Measurements from ENCODE around the gene PDS5B. TPM values are rescaled to one million over a fixed set of nuclear protein-coding genes. Genes with fewer than 3 reads are reported as not detected.
A peak's percentile ranks its signal among the peaks of the same experiment; 100 is the strongest.
"Not testable (repeated sequence)": the region's sequence is repeated elsewhere in the genome, so short reads cannot be mapped to it uniquely, and the experiment has no call there.

Gene PDS5B, protein sequence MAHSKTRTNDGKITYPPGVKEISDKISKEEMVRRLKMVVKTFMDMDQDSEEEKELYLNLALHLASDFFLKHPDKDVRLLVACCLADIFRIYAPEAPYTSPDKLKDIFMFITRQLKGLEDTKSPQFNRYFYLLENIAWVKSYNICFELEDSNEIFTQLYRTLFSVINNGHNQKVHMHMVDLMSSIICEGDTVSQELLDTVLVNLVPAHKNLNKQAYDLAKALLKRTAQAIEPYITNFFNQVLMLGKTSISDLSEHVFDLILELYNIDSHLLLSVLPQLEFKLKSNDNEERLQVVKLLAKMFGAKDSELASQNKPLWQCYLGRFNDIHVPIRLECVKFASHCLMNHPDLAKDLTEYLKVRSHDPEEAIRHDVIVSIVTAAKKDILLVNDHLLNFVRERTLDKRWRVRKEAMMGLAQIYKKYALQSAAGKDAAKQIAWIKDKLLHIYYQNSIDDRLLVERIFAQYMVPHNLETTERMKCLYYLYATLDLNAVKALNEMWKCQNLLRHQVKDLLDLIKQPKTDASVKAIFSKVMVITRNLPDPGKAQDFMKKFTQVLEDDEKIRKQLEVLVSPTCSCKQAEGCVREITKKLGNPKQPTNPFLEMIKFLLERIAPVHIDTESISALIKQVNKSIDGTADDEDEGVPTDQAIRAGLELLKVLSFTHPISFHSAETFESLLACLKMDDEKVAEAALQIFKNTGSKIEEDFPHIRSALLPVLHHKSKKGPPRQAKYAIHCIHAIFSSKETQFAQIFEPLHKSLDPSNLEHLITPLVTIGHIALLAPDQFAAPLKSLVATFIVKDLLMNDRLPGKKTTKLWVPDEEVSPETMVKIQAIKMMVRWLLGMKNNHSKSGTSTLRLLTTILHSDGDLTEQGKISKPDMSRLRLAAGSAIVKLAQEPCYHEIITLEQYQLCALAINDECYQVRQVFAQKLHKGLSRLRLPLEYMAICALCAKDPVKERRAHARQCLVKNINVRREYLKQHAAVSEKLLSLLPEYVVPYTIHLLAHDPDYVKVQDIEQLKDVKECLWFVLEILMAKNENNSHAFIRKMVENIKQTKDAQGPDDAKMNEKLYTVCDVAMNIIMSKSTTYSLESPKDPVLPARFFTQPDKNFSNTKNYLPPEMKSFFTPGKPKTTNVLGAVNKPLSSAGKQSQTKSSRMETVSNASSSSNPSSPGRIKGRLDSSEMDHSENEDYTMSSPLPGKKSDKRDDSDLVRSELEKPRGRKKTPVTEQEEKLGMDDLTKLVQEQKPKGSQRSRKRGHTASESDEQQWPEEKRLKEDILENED (N-terminal part only)
- polyA plus RNA-seq (2013, experiment 1 of 2; ENCODE audit: insufficient read length) = 14.4 TPM
- 15.8 TPM for polyA plus RNA-seq (2013, experiment 2 of 2; ENCODE audit: insufficient read length)

DNA sequence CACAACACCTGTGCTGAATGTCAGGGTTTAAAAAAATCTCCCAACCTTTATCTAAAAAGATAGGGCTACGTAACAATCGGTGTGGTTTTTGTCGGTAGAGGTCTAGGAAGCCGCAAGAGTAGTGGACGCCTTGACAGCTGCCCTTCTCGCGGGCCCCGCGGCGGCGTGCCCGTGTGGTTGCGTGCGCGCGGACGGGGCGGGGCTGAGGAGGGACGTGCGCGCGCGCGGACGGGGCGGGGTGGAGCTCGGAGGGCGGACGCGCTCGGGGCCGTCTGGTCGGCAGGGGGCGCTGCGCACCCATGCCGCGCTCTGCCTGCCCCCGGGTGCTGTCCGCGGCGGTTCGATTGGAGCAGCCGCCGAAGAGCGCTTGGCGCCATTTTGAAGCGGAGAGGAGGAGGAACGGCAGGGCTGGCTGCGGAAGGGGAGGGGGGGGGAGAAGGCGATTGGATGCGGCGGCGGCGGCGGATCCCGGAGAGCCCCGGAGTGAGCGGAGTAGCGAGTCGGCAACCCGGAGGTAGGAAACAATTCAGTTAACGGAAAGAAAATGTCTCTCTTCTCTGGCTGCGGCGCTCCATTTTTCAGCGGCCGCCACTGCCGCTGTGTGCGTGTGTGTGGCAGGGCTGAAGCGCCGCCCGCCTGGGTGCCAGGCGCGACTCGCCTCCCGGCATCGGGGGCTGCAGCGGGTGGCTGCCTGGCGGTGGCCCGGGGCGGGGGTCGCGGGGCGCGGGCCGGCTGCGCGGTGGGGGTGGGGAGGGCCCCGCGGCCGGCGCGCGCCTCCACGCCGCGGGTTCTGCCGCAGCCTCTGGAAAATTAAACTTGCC lies at the start of gene PDS5B:
PDS5B (plus strand) TSS at position 373 of the 821 bp plus-strand sequence. CDS start 62,321 bp downstream, outside the sequence.
- peak; percentile 97 for DNase-seq

DNA sequence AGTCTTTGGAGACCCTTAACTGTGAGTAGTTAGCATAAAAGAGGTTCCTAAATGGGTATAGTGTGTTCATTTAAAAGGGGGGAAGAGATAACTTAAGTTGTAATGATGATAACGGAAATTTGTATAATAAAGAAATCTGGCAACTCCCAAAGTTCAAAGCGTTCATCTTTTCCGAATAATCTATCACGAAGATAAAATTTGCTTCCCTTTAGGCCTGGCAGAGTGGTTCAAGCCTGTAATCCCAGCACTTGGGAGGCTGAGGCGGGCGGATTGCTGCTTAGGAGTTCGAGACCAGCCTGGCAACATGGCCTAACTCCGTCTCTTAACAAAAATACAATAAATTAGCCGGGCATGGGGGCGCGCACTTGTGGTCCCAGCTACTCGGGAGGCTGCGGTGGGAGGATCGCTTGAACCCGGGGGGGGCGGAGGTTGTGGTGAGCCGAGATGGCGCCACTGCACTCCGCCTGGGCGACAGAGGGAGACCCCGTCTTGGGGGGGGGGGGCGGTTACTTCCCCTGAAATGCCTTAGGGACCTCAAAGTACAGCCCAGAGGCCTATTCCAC lies 48.6 kb upstream of the PDS5B start:
- no peak for DNase-seq

DNA sequence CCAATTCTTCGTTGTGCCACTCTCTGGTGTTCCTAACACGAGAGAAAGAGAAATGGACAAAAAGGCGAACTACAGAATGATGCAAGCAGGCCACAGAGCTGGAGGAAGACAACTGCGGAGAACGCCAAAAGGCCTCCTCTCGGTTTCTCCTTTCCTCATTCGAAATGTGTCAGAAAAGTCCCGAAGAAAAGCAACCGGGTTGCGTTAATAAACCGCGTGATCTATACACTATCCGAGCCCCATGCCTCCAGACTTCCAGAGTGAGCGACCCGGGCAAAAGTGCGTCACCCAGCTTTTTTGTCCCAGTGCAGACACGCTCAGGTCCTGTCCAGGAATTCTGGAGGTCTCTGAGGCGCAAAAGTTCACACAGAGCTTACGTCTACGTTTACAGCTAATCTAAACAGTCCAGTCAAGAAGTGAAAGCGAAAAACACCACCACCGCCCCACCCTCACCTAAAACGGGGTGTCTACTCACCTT lies 48.1 kb upstream of the PDS5B start:
- peak; percentile 39 for DNase-seq

DNA sequence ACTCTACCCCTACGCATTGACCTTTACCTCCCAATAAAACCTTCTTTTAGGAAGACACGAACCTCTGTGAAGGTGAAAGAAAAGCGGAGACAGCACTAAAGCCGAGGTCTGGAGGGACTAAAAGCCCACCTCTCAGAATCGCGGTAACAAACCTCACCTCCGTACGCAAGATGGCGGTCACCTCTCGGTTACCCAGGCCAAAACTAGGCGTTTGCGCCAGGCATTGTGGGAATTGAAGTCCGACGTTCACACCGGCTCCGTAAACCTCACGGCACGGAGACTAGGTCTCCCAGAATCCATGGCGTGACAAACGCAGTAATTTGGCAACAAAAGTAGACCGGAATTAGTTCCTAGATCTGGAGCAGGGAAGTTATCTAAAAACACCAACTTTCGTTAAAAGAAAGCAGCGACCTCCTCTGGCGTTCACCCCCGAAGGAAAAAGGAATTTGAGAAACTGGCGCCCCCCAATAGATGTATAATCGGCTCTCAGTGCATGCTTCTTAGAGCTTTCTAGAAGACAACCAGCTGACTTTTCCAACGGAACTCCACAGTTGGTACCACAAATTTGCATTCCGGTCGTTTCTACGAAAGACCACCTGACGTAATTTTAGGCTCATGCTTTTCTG lies 47.5 kb upstream of the PDS5B start, which contains the start of gene N4BP2L2:
N4BP2L2 (minus strand) TSS at position 175 of the 626 bp plus-strand sequence. CDS start 1,768 bp downstream, outside the sequence.
- peak; percentile 99 for DNase-seq

DNA sequence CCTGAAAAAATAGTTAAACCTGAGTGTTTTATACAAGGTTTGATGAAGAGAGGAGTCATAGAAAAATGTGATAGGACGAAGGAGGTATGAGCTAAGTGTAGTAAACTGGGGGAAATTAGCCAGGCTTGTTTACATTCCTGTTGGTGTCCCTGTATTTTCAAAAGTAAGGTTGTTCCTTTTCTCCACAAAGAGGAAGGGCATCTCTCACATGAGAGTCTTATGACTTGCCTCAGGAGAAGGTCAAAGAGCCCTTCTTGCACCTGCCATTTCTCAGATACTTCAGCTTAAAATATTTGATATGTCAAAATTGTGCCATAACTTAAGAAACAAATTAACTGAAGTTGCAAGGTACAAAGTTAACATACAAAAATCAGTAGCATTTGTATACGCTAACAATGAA lies 44.0 kb upstream of the PDS5B start:
- DNase-seq = no peak

DNA sequence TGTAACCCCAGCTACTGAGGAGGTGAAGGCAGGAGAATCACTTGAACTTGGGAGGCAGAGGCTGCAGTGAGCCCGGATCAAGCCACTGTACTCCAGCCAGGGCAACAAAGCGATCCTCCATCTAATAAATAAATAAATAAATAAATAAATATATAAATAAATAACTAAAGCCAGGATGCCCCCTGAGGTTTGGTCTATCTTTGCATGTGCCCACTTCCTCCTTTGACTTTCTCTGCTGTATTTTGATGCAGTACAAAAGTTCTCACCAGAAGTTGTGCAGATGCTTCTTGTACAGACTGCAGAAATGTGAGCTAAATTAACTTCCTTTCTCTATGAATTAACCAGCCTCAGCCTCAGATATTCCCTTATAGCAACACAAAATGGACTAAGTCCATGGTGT lies 41.2 kb upstream of the PDS5B start:
- no peak for DNase-seq

DNA sequence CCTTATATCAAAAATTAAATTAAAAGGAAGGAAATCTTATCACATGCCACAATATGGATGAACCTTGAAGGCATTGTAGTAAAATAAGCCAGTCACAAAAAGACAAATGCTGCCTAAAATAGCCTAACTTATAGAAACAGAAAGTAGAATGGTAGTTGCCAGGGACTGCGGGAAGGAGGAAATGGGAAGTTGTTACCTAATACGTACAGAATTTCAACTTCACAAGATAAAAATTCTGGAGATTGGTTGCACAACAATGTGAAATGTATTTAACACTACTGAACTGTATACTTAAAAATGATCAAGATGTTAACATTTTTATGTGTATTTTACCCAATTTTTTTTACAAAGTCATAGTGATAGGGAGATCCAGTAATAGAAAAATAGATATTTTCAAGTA lies 37.4 kb upstream of the PDS5B start:
- DNase-seq = peak; percentile 13

DNA sequence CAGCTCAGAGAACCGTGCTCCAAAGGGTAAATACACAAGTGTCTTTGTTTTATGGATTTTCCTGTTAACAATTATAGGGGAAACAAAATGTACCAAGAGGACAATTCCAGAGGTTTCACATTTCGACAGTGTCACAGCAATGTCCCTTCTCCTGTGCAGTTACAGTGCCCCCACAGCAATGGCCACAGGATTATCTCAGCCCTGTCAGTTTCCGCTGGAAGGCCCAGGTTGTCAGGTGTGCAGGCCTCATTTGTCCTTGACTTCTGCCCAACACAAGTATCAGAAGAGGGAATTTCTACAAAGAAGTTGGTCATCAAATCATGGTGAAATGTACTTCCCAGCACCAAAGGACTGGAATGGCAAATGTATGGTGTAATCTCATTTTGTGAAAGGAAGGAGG lies 36.5 kb upstream of the PDS5B start:
- DNase-seq = no peak

DNA sequence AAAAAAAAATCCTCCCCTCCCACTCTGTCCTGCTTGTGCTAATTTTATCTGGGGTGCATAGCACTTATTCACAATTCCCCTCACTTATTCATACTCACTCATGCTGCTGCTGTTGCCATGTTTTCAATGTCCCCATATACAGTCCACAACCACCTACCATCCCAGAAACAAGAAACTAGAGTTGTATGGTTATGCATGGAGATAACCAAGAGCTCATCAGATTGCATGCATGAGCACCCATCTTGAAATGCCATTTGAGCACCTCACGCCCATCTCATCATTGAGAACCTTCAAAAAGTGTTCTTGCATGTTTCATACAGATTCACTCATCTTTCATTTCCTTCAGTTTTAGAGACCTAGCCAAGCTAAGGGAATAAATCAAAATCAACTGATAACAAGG lies 32.5 kb upstream of the PDS5B start:
- DNase-seq = no peak

DNA sequence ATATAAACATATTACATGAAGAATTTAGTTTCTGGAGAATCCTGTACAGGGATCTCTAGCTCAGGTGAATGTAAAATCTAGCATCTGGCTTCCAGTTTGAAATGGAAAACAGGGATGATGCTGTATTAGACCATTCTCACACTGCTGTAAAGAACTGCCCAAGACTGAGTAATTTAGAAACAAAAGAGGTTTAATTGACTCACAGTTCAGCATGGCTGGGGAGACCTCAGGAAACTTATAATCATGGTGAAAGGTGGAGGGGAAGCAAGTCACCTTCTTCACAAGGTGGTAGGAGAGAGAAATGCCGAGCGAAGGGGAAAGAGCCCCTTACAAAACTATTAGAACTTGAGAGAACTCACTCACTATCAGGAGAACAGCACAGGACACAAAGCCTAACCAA lies 30.6 kb upstream of the PDS5B start:
- DNase-seq = no peak

DNA sequence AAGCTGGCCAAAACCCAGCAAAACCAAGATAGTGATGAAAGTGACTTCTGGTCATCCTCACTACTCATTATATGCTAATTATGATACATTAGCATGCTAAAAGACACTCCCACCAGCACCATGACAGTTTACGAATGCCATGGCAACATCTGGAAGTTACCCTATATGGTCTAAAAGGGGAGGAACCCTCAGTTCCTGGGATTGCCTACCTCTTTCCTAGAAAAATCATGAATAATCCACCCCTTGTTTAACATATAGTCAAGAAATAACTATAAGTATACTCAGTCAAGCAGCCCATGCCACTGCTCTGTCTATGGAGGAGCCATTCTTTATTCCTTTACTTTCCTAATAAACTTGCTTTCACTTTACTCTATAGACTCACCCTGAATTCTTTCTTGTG lies 25.4 kb upstream of the PDS5B start:
- not testable (repeated sequence) for DNase-seq

DNA sequence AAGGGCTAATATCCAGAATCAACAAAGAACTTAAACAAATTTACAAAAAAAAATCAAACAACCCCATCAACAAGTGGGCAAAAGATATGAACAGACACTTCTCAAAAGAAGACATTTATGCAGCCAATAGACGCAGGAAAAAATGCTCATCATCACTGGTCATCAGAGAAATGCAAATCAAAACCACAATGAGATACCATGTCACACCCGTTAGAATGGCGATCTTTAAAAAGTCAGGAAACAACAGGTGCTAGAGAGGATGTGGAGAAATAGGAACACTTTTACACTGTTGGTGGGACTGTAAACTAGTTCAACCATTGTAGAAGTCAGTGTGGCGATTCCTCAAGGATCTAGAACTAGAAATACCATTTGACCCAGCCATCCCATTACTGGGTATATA lies 10.6 kb upstream of the PDS5B start:
- not testable (repeated sequence) for DNase-seq

DNA sequence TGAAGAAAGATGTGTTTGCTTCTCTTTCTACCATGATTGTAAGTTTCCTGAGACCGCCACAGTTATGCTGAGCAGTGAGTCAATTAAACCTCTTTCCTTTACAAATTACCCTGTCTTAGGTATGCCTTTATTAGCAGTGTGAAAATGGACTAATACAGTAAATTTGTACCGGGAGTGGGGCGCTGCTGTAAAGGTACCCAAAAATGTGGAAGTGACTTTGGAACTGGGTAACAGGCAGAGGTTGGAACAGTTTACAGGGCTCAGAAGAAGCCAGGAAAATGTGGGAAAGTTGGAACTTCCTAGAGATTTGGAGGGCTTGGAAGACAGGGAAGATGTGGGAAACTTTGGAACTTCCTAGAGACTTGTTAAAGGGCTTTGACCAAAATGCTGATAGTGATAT lies 9.2 kb upstream of the PDS5B start:
- DNase-seq = no peak

DNA sequence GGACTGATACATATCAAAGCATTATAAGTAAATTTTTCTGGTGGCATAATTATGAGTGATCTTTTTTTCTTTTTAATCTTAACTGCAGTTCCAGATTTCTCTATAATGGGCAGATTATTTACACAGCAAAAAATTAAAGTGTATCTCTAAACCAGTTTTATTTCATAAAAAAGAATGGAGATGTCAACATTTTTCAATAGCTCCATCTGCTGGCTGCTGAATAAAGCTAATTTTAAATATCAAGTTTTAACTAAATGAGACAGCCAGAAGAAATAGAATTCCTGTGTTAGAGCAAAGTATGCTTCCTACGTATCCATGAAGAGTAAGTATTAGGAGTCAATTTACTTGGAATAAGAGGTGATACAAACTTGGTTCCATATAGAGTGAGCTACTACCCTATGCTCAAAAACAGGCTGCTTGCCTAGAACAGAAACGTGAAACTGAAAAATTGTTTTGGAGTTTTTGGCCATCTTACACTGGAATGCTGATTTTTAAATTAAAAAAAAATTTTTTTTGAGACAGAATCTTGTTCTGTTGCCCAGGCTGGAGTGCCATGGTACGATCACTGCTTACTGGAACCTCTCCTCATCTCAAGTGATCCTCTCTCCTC lies 5.0 kb upstream of the PDS5B start:
- DNase-seq = peak; percentile 38

DNA sequence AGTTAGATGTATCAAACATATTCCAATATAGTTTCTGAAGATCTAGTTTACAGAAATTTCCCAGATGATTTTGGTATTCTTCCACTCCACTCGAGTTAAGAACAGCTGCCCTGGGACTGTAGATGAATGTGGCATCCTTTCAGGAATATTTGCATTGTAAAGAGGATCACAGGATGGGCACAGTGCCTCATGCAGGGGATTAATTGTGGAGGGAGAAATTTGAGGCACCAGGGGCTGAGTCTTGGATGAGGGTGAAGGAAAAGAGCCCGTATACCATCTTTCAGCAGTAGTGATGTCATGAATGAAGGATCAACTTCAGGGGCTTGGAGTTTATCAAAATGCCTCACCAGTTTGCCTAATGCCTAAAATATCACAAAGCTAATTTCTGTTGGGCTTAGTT lies 4.0 kb upstream of the PDS5B start:
- no peak for DNase-seq

DNA sequence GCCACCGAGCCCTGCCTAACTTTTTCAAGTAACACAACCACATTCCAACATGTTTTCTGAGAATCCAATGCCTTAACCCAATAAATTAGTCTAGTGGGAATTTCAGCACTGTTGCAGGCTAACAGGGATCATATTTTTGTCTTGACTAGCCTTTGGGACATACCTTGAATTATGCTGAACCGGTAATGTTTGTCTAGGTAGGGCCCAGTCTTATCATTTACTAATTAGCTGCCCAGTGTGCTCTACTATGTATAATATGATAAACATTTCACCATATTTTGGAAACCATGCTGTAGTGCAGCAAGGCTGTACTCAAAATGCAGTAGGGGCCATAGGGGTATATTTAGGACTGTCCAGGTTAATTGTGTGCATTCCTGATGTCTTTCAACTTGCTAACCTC lies 3.3 kb upstream of the PDS5B start:
- DNase-seq = no peak

DNA sequence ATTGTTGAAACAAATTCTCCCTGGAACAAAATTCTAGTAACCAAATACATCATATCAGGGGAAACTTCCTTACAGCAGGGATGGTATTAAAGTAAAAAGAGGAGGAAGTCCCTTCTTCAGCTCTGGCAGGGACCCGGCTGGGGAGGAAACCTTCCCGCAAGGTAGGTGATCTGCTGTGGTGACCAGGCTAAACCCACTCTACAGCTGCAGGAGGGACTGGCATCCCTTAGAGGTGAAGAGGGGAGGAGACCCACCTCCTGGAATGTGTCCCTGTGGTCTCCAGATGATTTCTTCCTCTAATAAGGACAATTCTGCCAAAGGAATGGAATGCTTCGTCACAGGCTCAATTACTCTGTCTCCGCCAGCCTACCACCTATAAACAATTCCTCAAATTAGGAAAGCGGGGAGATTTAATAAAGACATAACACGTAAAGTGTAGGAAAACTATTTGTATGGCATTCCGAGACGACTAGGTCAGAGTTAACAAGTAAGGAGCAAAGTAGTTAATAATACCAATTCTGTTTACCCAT lies 637 bp upstream of the PDS5B start:
- DNase-seq = peak; percentile 32

DNA sequence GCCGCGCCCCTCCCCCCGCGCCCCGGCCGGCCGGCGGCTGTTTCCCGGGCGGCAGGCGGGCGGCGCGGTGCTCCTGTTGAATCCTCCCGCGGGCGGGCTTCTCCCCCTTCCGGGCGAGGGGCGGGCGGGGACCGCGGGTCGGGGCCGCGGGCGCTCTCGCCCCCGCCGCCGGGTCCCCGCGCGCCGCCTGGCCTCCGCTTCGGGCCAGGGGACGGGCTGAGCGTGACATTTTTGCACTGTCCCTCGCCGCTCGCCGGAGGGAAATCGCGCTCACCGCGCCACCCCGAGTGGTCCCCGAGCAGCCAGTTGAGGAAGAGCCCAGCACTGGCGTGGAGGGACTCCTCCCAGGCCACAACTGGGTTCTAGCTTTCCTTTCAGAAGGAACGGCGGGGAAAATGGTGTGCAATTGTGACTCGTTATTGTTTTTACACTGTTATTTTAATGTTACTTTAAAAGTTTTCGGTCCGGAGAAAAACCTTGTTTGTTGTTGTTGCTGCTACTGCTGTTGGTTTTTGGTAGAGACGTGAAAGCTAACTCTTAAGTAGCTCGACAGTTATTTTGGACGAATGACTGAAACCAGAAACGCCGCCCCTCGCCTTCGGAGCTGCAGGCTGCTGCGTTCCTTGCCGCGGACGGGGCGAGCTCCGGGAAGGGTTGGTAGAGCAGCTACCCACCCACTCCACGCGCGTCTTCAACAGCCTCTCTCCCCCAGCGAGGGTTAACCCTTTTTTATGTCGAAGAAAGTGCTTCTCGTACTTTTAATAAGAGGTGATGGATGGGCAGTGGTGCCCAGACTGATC lies 959 bp downstream of the PDS5B start:
- DNase-seq = peak; percentile 66

DNA sequence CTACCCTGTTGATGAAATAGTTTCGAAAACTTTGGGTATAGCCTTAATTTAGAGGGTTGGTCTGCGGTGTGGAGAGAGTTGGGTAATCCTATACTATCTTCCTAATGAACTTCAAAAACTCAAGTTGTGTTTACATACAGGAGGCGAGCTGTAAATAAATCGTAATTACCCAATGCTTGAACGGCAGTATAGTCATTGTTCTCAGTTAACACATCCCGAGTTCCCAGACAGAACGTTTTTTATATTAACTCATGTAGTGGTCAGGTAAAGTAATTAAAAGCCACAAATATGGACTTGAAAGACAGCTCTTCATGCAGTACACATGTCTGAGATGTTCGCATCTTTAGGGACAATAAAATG lies 1.5 kb downstream of the PDS5B start:
- DNase-seq = no peak

Data from fibroblast of skin of scalp (primary cell).